ENCODE measurements around the gene CTNNA3.

GRCh38 chr10:67553254-67553653 is 142.7 kb downstream of the CTNNA3 start:
- TF ChIP-seq POLR2AphosphoS5 (IDR thresholded peaks at IDR 0.05) (no peak), POLR2A (IDR thresholded peaks at IDR 0.05) (no peak)

Data from upper lobe of left lung (tissue), 4 donors.